Naive thymus-derived CD4-positive, alpha-beta T cell (primary cell): ENCODE measurements around the gene CACUL1. TPM values are rescaled to one million over a fixed set of nuclear protein-coding genes. Genes with fewer than 3 reads are reported as not detected.

Experiments
- ATAC-seq: fragments of 150-1000 bp; cut with Tn5 transposase; 2 replicates; pipeline ENCODE4 v1.10.0; 2021; ENCODE audit warnings: mild to moderate bottlenecking, moderate library complexity
- CTCF ChIA-PET: fragments of 350-600 bp; sonication (Branson Sonifier 250); formaldehyde crosslinking; loops from one replicate; lab custom pipeline; 2021; ENCODE audit warnings: antibody characterized with exemption; lab: Charles Lee
- POLR2A ChIA-PET: fragments of 350-600 bp; sonication (Branson Sonifier 250); formaldehyde crosslinking; loops from one replicate; lab custom pipeline; 2021; ENCODE audit warnings: antibody characterized with exemption, inconsistent platforms; lab: Charles Lee
- DNase-seq, 9 donors: peaks; one replicate each; pipeline versions ENCODE4 v3.0.0 to v3.0.0-alpha.2; 2020 to 2022; ENCODE audit warnings: mixed read lengths in 1 of 9
- H3K27ac ChIP-seq: one replicate; pipeline ENCODE4 v1.7.0; 2013; ENCODE audit warnings: mild to moderate bottlenecking, low read depth, low read length, moderate library complexity
- H3K27me3 ChIP-seq, 2 donors: one replicate each; pipeline ENCODE4 v1.7.0; 2013; ENCODE audit warnings: low read length in 2 of 2, mild to moderate bottlenecking in 2 of 2, moderate library complexity in 2 of 2; ENCODE audit not compliant: control insufficient read depth in 2 of 2, insufficient read depth in 2 of 2
- H3K36me3 ChIP-seq, 3 experiments: 1 replicate in 2 of 3; 2 replicates in 1 of 3; pipeline ENCODE4 v1.7.0; 2013; ENCODE audit warnings: low read length in 3 of 3, mild to moderate bottlenecking in 3 of 3, moderate library complexity in 1 of 3; ENCODE audit not compliant: insufficient read depth in 3 of 3, control insufficient read depth in 2 of 3
- H3K4me1 ChIP-seq, 2 donors: one replicate each; pipeline ENCODE4 v1.7.0; 2013; ENCODE audit warnings: low read length in 2 of 2, mild to moderate bottlenecking in 2 of 2, moderate library complexity in 1 of 2; ENCODE audit not compliant: control insufficient read depth in 2 of 2, insufficient read depth in 2 of 2
- H3K4me3 ChIP-seq: 2 replicates; pipeline ENCODE4 v1.7.0; 2013; ENCODE audit warnings: mild to moderate bottlenecking, low read length
- H3K9me3 ChIP-seq, 3 experiments: 1 replicate in 2 of 3; 2 replicates in 1 of 3; pipeline ENCODE4 v1.7.0; 2013; ENCODE audit warnings: low read length in 3 of 3; ENCODE audit not compliant: control insufficient read depth in 2 of 3
- H3K27ac Mint-ChIP-seq, 9 donors: one replicate each; pipeline ENCODE4 v1.8.0; 2020 to 2022; ENCODE audit warnings: mixed read lengths in 9 of 9, mild to moderate bottlenecking in 8 of 9, moderate library complexity in 5 of 9, inconsistent platforms in 2 of 9
- H3K27me3 Mint-ChIP-seq, 5 donors: one replicate each; pipeline ENCODE4 v1.8.0; 2021 to 2022; ENCODE audit warnings: mixed read lengths in 5 of 5, mild to moderate bottlenecking in 1 of 5
- H3K36me3 Mint-ChIP-seq, 5 donors: one replicate each; pipeline ENCODE4 v1.8.0; 2020 to 2022; ENCODE audit warnings: mixed read lengths in 5 of 5, mild to moderate bottlenecking in 3 of 5, inconsistent platforms in 1 of 5
- H3K4me1 Mint-ChIP-seq, 7 donors: one replicate each; pipeline ENCODE4 v1.8.0; 2020 to 2022; ENCODE audit warnings: mixed read lengths in 7 of 7, mild to moderate bottlenecking in 3 of 7, inconsistent platforms in 1 of 7
- H3K4me3 Mint-ChIP-seq, 10 donors: one replicate each; pipeline ENCODE4 v1.8.0; 2020 to 2022; ENCODE audit warnings: mild to moderate bottlenecking in 10 of 10, mixed read lengths in 10 of 10, moderate library complexity in 6 of 10, inconsistent platforms in 2 of 10
- H3K9me3 Mint-ChIP-seq, 11 donors: one replicate each; pipeline ENCODE4 v1.8.0; 2020 to 2022; ENCODE audit warnings: mixed read lengths in 11 of 11, mild to moderate bottlenecking in 4 of 11, inconsistent platforms in 1 of 11, moderate library complexity in 1 of 11
- intact Hi-C, 2 donors: fragments of 100-400 bp; cut with micrococcal nuclease; formaldehyde crosslinking; loops; one replicate each; pipeline ENCODE4 v1.15.1; 2023
- polyA plus RNA-seq, 2 donors: library from polyadenylated mRNA; unstranded; fragments of 300-500 nt; fragmentation: Illumina TruSeq; gene quantifications; one replicate each; pipeline ENCODE4 v1.2.3, GENCODE V29; 2021
- total RNA-seq, 6 experiments: library from RNA in 5 of 6; stranded (reverse) in 5 of 6; gene quantifications; 1 replicate in 5 of 6; 2 replicates in 1 of 6; pipeline ENCODE4 v1.2.3 and lab custom pipeline; 2021 to 2026

The CACUL1 gene
- total and polyA plus RNA-seq, 7 experiments from 2014 or later = 20.0 to 66.6 (median 32.4) TPM

- ATAC-seq (no peak), DNase-seq (no peak)
- no peaks in the 10 kb centered on the region for H3K36me3 ChIP-seq
- CTCF ChIA-PET = no interaction called here
- H3K4me3 ChIP-seq = no peak overlapping the region
- Mint-ChIP-seq H3K27ac (peak overlapping the region in 2 of 9 donors; percentile 19 to 22), H3K9me3 (peaks cover 0 to 5% (median 0%) of the 10 kb centered on the region in 11 donors), H3K36me3 (peaks cover 2 to 33% (median 18%) of the 10 kb centered on the region in 5 donors), H3K4me3 (peak overlapping the region in 1 of 10 donors; percentile 3), H3K4me1 (peaks cover 22 to 88% (median 78%) of the 10 kb centered on the region in 7 donors), H3K27me3 (no peaks in the 10 kb centered on the region)
- POLR2A ChIA-PET = no interaction called here
- intact Hi-C loops = no loop called here
- peaks cover 3 to 4% of the 10 kb centered on the region in 2 donors for H3K4me1 ChIP-seq
- no peaks in the 10 kb centered on the region for H3K27me3 ChIP-seq
- H3K9me3 ChIP-seq = no peaks in the 10 kb centered on the region
- H3K27ac ChIP-seq = no peak overlapping the region
Observed at GRCh38 chr10:118742782-118743181, 12.0 kb downstream of the CACUL1 start.

GRCh38 chr10:118742032-118742431 lies 12.7 kb downstream of the CACUL1 start:
- Mint-ChIP-seq H3K4me3 (peak overlapping the region in 1 of 10 donors; percentile 5), H3K27me3 (no peaks in the 10 kb centered on the region), H3K27ac (peak overlapping the region in 1 of 9 donors; percentile 46), H3K9me3 (peaks cover 0 to 2% (median 0%) of the 10 kb centered on the region in 11 donors), H3K36me3 (peaks cover 0 to 26% (median 11%) of the 10 kb centered on the region in 5 donors), H3K4me1 (peaks cover 24 to 88% (median 78%) of the 10 kb centered on the region in 7 donors)
- Histone ChIP-seq H3K4me3 (no peak overlapping the region), H3K9me3 (no peaks in the 10 kb centered on the region), H3K27me3 (no peaks in the 10 kb centered on the region), H3K4me1 (peaks cover 3 to 6% of the 10 kb centered on the region in 2 donors), H3K36me3 (no peaks in the 10 kb centered on the region), H3K27ac (no peak overlapping the region)
- no peak for DNase-seq
- intact Hi-C loops = no loop called here
- POLR2A ChIA-PET = no interaction called here
- CTCF ChIA-PET = no interaction called here
- no peak for ATAC-seq

DNA sequence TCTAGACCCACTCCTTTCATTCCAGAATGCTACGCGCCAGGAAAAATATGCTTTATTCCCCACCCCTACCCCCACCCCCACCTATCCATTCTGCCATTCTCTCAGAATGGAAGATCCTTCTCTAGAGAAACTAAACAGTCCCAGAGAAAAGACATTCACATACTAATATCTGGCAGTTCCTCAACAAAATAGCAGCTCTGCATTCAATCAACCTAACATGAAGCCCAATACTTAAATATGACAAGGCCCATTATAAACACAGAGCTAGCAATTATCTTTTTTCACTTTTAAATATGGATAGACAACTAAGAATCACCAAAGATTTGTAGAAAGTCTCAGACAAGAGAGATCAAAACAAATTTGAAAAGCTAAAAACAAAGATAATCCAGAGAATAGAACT lies 16.4 kb downstream of the CACUL1 start:
- DNase-seq (no peak), ATAC-seq (no peak)
- Histone ChIP-seq H3K9me3 (no peaks in the 10 kb centered on the region), H3K36me3 (no peaks in the 10 kb centered on the region), H3K4me1 (peaks cover 3 to 25% of the 10 kb centered on the region in 2 donors), H3K27me3 (no peaks in the 10 kb centered on the region), H3K27ac (no peak overlapping the region), H3K4me3 (no peak overlapping the region)
- H3K4me1 Mint-ChIP-seq = peaks cover 38 to 94% (median 87%) of the 10 kb centered on the region in 7 donors
- peak overlapping the region in 1 of 10 donors; percentile 28 for H3K4me3 Mint-ChIP-seq
- ChIA-PET POLR2A (interaction anchor here (1.3 kb wide), 1 partner anchor 16 kb away, joined by 3 read pairs; the partner anchor contains the start of gene CACUL1), CTCF (interaction anchor here (1.6 kb wide), 1 partner anchor 170 kb away, joined by 3 read pairs; no protein-coding TSS in a partner anchor)
- peak overlapping the region in 5 of 9 donors; percentile 18 to 78 (median 30) for H3K27ac Mint-ChIP-seq
- intact Hi-C loops = loop anchor here in 1 of 2 donors (10.0 kb wide), 1 partner anchor 116 kb away; no protein-coding TSS in a partner anchor
- H3K36me3 Mint-ChIP-seq = peaks cover 0 to 4% (median 0%) of the 10 kb centered on the region in 5 donors
- no peaks in the 10 kb centered on the region for H3K27me3 Mint-ChIP-seq
- no peaks in the 10 kb centered on the region for H3K9me3 Mint-ChIP-seq

GRCh38 chr10:118737603-118738302 lies 17.0 kb downstream of the CACUL1 start:
- Histone ChIP-seq H3K4me1 (peaks cover 4 to 31% of the 10 kb centered on the region in 2 donors), H3K4me3 (no peak overlapping the region), H3K36me3 (no peaks in the 10 kb centered on the region), H3K9me3 (no peaks in the 10 kb centered on the region), H3K27me3 (no peaks in the 10 kb centered on the region), H3K27ac (no peak overlapping the region)
- peaks cover 43 to 96% (median 89%) of the 10 kb centered on the region in 7 donors for H3K4me1 Mint-ChIP-seq
- ATAC-seq (peak; percentile 52), DNase-seq (no peak)
- H3K36me3 Mint-ChIP-seq = peaks cover 0 to 3% (median 0%) of the 10 kb centered on the region in 5 donors
- H3K4me3 Mint-ChIP-seq = peak overlapping the region in 3 of 10 donors; percentile 21 to 40 (median 28)
- ChIA-PET CTCF (interaction anchor here (1.3 kb wide), 1 partner anchor 170 kb away, joined by 3 read pairs; no protein-coding TSS in a partner anchor), POLR2A (interaction anchor here (0.7 to 1.3 kb wide), 2 partner anchors 17 to 71 kb away, joined by 3 read pairs; partner anchors contain the start of gene CACUL1)
- peak overlapping the region in 8 of 9 donors; percentile 0 to 78 (median 18) for H3K27ac Mint-ChIP-seq
- H3K9me3 Mint-ChIP-seq = no peaks in the 10 kb centered on the region
- H3K27me3 Mint-ChIP-seq = no peaks in the 10 kb centered on the region
- intact Hi-C loops = loop anchor here in 1 of 2 donors (10.0 kb wide), 1 partner anchor 117 kb away; no protein-coding TSS in a partner anchor

GRCh38 chr10:118735294-118735693 lies 19.5 kb downstream of the CACUL1 start:
- H3K27me3 ChIP-seq = no peaks in the 10 kb centered on the region
- POLR2A ChIA-PET = interaction anchor here (0.6 kb wide), 1 partner anchor 500 kb away, joined by 5 read pairs; no protein-coding TSS in a partner anchor
- peaks cover 59 to 98% (median 93%) of the 10 kb centered on the region in 7 donors for H3K4me1 Mint-ChIP-seq
- intact Hi-C loops = loop anchor here (2.0 to 10.0 kb wide), 2 partner anchors 14 to 120 kb away; no protein-coding TSS in a partner anchor
- peak overlapping the region in 1 of 10 donors; percentile 38 for H3K4me3 Mint-ChIP-seq
- H3K36me3 ChIP-seq = no peaks in the 10 kb centered on the region
- no peak for ATAC-seq
- H3K36me3 Mint-ChIP-seq = peaks cover 0 to 1% (median 0%) of the 10 kb centered on the region in 5 donors
- DNase-seq = no peak
- H3K9me3 Mint-ChIP-seq = no peaks in the 10 kb centered on the region
- CTCF ChIA-PET = interaction anchor here (0.6 to 3.0 kb wide), 7 partner anchors 8 to 168 kb away, joined by 3 to 12 read pairs (median 4); partner anchors contain the start of gene CACUL1
- H3K4me3 ChIP-seq = no peak overlapping the region
- H3K4me1 ChIP-seq = peaks cover 25 to 56% of the 10 kb centered on the region in 2 donors
- H3K9me3 ChIP-seq = no peaks in the 10 kb centered on the region
- H3K27me3 Mint-ChIP-seq = no peaks in the 10 kb centered on the region
- peak overlapping the region in 8 of 9 donors; percentile 33 to 90 (median 83) for H3K27ac Mint-ChIP-seq
- no peak overlapping the region for H3K27ac ChIP-seq

GRCh38 chr10:118734475-118734874 lies 20.3 kb downstream of the CACUL1 start:
- Mint-ChIP-seq H3K9me3 (no peaks in the 10 kb centered on the region), H3K36me3 (peaks cover 0 to 1% (median 0%) of the 10 kb centered on the region in 5 donors), H3K4me3 (peak overlapping the region in 3 of 10 donors; percentile 7 to 16 (median 12)), H3K4me1 (peaks cover 60 to 98% (median 96%) of the 10 kb centered on the region in 7 donors), H3K27me3 (no peaks in the 10 kb centered on the region), H3K27ac (peak overlapping the region in 7 of 9 donors; percentile 2 to 90 (median 64))
- intact Hi-C loops = loop anchor here (1.0 to 10.0 kb wide), 3 partner anchors 12 to 120 kb away; no protein-coding TSS in a partner anchor
- H3K4me1 ChIP-seq = peaks cover 33 to 64% of the 10 kb centered on the region in 2 donors
- no peak for ATAC-seq
- H3K27ac ChIP-seq = no peak overlapping the region
- ChIA-PET CTCF (interaction anchor here (0.5 to 3.0 kb wide), 5 partner anchors 15 to 167 kb away, joined by 3 to 12 read pairs (median 4); partner anchors contain the start of gene CACUL1), POLR2A (interaction anchor here (1.1 kb wide), 1 partner anchor 21 kb away, joined by 4 read pairs; the partner anchor contains the start of gene CACUL1)
- no peaks in the 10 kb centered on the region for H3K9me3 ChIP-seq
- DNase-seq = no peak
- H3K27me3 ChIP-seq = no peaks in the 10 kb centered on the region
- H3K36me3 ChIP-seq = no peaks in the 10 kb centered on the region
- no peak overlapping the region for H3K4me3 ChIP-seq
